Prostate gland (tissue), 2 donors: ENCODE data around the gene BAG1. TPM values are rescaled to one million over a fixed set of nuclear protein-coding genes. Genes with fewer than 3 reads are reported as not detected.

Experiments used
- DNase-seq: peaks from one replicate; pipeline ENCODE4 v3.0.0-alpha.2; 2019; ENCODE audit warnings: low spot score
- H3K27ac ChIP-seq, 2 donors: fragments of 200-600 bp; sonication (generic); 2 replicates each; pipeline ENCODE4 v1.5.1; 2017 to 2019
- H3K27me3 ChIP-seq: fragments of 200-600 bp; sonication (generic); replicated peaks from 2 replicates; pipeline ENCODE4 v1.5.1; 2019; ENCODE audit not compliant: insufficient read depth
- H3K36me3 ChIP-seq, 2 donors: fragments of 200-600 bp; sonication (generic); 1 replicate in 1 of 2; 2 replicates in 1 of 2; pipeline versions ENCODE4 v1.5.1 to v1.8.1; 2017 to 2019
- H3K4me1 ChIP-seq: fragments of 200-600 bp; sonication (generic); replicated peaks from 2 replicates; pipeline ENCODE4 v1.5.1; 2019
- H3K4me3 ChIP-seq, 2 donors: fragments of 200-600 bp; sonication (generic); 2 replicates each; pipeline ENCODE4 v1.5.1; 2017 to 2019
- H3K9me3 ChIP-seq: fragments of 200-600 bp; sonication (generic); 2 replicates; pipeline ENCODE4 v1.5.1; 2017
- POLR2A ChIP-seq: fragments of 450-650 bp; IDR thresholded peaks from one replicate; pipeline ENCODE4 v1.6.1; 2016; ENCODE audit warnings: antibody characterized with exemption, mild to moderate bottlenecking
- POLR2AphosphoS5 ChIP-seq: sonication (generic); formaldehyde crosslinking; IDR thresholded peaks from one replicate; pipeline ENCODE4 v1.6.1; 2017; ENCODE audit warnings: antibody characterized with exemption
- WGBS: methylation state at CpG from one replicate; pipeline ENCODE4 v1.1.5; 2018; 5-methylcytosine and 5-hydroxymethylcytosine counted together
- intact Hi-C: fragments of 100-400 bp; cut with DNase I; formaldehyde crosslinking; loops from one replicate; pipeline ENCODE4 v1.14.2; 2022
- total RNA-seq, 2 donors: library from RNA; depleted of rRNA; stranded (reverse); fragments of >200 nt; gene quantifications; one replicate each; pipeline ENCODE4 v1.1.0, GENCODE V29; 2016
- TF ChIP-seq, protein P1 (sequence below), 4 experiments: fragments of 200-600 bp in 2 of 4; fragments of 450-650 bp in 2 of 4; sonication (generic) in 2 of 4; IDR thresholded peaks; 1 replicate in 3 of 4; 2 replicates in 1 of 4; pipeline ENCODE4 v1.5.1; 2016 to 2019; ENCODE audit warnings: antibody characterized with exemption in 4 of 4, mild to moderate bottlenecking in 2 of 4, moderate library complexity in 2 of 4

The BAG1 gene
- total RNA-seq, 2 donors from 2014 or later: 94.9 to 112 TPM

DNA sequence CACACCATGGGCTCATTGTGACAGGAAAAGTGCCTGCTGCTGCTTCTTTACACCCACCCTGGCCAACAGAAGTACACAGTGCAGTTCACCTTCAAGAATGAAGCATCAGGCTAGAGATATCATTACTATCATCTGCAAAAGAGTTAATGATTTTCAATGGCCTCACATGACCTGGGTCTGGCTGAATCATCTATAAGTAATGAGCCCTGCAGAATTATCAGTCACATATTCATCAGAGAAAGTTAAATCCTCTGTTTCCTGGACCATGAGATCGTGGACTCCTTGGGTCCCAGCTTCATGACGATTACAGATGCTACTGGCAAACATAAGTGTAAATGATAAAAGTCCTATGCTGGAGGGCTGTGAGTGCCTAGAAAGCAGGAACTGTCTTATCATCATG lies 8.3 kb downstream of the BAG1 start:
- intact Hi-C loops: no loop called here
- H3K36me3 ChIP-seq: peaks cover 17 to 20% of the 10 kb centered on the region in 2 donors
- 87% methylated on average over 2 of the region's 2 CpGs for WGBS
- no peak overlapping the region for H3K27ac ChIP-seq
- no peaks in the 10 kb centered on the region for H3K4me1 ChIP-seq
- no peak for DNase-seq
- no peaks in the 10 kb centered on the region for H3K9me3 ChIP-seq
- TF ChIP-seq, protein P1, sequence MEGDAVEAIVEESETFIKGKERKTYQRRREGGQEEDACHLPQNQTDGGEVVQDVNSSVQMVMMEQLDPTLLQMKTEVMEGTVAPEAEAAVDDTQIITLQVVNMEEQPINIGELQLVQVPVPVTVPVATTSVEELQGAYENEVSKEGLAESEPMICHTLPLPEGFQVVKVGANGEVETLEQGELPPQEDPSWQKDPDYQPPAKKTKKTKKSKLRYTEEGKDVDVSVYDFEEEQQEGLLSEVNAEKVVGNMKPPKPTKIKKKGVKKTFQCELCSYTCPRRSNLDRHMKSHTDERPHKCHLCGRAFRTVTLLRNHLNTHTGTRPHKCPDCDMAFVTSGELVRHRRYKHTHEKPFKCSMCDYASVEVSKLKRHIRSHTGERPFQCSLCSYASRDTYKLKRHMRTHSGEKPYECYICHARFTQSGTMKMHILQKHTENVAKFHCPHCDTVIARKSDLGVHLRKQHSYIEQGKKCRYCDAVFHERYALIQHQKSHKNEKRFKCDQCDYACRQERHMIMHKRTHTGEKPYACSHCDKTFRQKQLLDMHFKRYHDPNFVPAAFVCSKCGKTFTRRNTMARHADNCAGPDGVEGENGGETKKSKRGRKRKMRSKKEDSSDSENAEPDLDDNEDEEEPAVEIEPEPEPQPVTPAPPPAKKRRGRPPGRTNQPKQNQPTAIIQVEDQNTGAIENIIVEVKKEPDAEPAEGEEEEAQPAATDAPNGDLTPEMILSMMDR (IDR thresholded peaks at IDR 0.05): no peak
- TF ChIP-seq POLR2A: no peak
- no peak for TF ChIP-seq POLR2AphosphoS5
- no peaks in the 10 kb centered on the region for H3K27me3 ChIP-seq
- no peak overlapping the region for H3K4me3 ChIP-seq

DNA sequence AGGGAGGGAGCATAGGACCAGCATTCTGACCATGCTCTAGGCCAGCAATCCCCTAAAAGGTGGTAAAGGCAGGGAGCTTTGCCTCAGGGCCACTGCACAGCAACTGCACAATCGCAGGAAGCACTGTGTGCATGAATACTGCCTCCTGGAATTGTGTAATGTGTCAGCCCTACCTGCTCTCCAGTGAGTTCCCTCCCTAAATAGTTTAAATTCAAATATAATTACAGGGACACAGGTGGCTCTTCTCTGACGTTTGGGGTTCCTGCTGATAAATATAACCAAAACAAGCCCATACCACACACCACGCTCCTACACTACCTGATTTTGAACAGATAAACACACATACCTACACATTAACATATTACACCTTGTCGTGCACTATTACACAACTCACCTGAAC lies 9.0 kb downstream of the BAG1 start:
- no peak for DNase-seq
- H3K4me3 ChIP-seq: no peak overlapping the region
- H3K36me3 ChIP-seq: peaks cover 12 to 14% of the 10 kb centered on the region in 2 donors
- 86% methylated on average over 4 of the region's 4 CpGs for WGBS
- H3K4me1 ChIP-seq: no peaks in the 10 kb centered on the region
- no peaks in the 10 kb centered on the region for H3K9me3 ChIP-seq
- H3K27ac ChIP-seq: no peak overlapping the region
- TF ChIP-seq, protein P1 (IDR thresholded peaks at IDR 0.05): no peak
- no peak for TF ChIP-seq POLR2A
- no peak for TF ChIP-seq POLR2AphosphoS5
- intact Hi-C loops: no loop called here
- no peaks in the 10 kb centered on the region for H3K27me3 ChIP-seq

DNA sequence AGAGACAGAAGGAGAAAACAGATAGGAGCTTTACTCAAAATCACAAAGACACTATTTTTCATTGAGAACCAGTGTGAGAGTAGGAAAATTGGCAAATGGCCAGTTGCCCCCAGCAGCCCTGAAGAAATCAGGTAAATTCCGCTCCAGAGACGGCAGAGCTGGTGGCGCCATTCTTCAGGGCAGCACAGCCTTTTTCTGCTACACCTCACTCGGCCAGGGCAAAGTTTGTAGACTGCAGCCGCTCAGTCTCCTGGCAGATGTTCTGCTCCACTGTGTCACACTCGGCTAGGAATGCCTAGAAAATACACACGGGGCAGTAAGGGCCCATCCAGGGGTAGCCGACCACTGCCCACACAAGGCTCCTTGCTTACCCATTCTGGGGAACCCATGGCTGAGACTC lies 9.5 kb downstream of the BAG1 start:
- TF ChIP-seq POLR2AphosphoS5 (no peak), POLR2A (no peak)
- TF ChIP-seq, protein P1 (IDR thresholded peaks at IDR 0.05): no peak
- DNase-seq: no peak
- 89% methylated on average over 8 of the region's 8 CpGs for WGBS
- H3K4me1 ChIP-seq: no peaks in the 10 kb centered on the region
- no peaks in the 10 kb centered on the region for H3K27me3 ChIP-seq
- H3K36me3 ChIP-seq: peaks cover 12 to 13% of the 10 kb centered on the region in 2 donors
- H3K9me3 ChIP-seq: no peaks in the 10 kb centered on the region
- no peak overlapping the region for H3K4me3 ChIP-seq
- H3K27ac ChIP-seq: no peak overlapping the region
- intact Hi-C loops: no loop called here

DNA sequence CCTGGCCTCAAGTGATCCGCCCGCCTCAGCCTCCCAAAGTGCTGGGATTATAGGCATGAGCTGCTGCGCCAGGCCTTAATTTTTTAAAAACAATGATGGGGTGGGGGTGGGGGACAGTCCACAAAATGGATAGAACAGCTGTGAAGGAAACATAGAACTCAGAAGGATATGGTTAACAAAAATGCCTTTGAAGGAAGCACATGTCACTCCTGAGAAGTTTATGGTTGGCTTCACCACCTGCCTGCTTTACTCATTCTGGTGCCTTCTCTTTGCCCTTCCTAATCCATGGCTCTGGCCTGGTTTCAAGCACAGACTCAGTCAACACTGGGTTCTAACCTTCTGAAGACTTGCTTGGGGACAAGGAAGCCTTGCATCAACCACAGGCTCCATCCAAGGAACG lies 10.3 kb downstream of the BAG1 start:
- no peaks in the 10 kb centered on the region for H3K4me1 ChIP-seq
- 96% methylated on average over 4 of the region's 4 CpGs for WGBS
- H3K4me3 ChIP-seq: no peak overlapping the region
- H3K27ac ChIP-seq: no peak overlapping the region
- H3K27me3 ChIP-seq: no peaks in the 10 kb centered on the region
- intact Hi-C loops: no loop called here
- no peaks in the 10 kb centered on the region for H3K9me3 ChIP-seq
- DNase-seq: no peak
- TF ChIP-seq POLR2AphosphoS5: no peak
- TF ChIP-seq POLR2A: no peak
- TF ChIP-seq, protein P1 (IDR thresholded peaks at IDR 0.05): no peak
- peaks cover 12 to 13% of the 10 kb centered on the region in 2 donors for H3K36me3 ChIP-seq

DNA sequence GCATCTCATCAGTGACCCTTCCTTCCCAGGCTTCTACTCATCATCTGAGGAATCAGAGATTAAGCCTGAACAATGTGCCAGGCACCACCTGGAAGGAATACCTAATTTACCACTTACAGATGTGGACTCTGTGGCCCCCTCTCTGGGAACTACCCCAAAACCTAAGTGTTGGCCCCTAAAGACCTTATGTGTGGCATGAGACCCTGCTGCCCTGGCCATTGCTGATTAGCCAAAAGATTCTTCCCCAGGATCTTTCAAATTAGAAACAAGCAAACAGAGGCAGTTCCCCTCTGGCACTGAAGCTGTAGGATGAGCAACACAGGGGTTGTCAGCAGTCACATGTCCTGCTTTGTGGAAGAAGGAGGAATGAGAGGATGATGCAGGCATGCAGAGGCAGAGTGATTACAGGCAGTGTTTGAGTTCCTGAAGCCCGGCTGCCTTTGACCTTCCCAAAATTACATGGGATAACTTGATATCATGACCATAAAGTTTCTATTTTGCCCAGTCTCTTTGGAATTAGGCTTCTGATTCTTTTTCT lies 14.0 kb downstream of the BAG1 start:
- H3K27me3 ChIP-seq: no peaks in the 10 kb centered on the region
- H3K27ac ChIP-seq: no peak overlapping the region
- intact Hi-C loops: no loop called here
- 67% methylated on average over 1 of the region's 1 CpG for WGBS
- H3K36me3 ChIP-seq: peaks cover 0 to 13% of the 10 kb centered on the region in 2 donors
- no peaks in the 10 kb centered on the region for H3K4me1 ChIP-seq
- no peaks in the 10 kb centered on the region for H3K9me3 ChIP-seq
- no peak for DNase-seq
- TF ChIP-seq POLR2A: no peak
- TF ChIP-seq, protein P1 (IDR thresholded peaks at IDR 0.05): no peak
- no peak for TF ChIP-seq POLR2AphosphoS5
- H3K4me3 ChIP-seq: no peak overlapping the region
